Ovary (tissue), 9 donors: ENCODE results near the gene ATG2A. TPM values are rescaled to one million over a fixed set of nuclear protein-coding genes. Genes with fewer than 3 reads are reported as not detected.

Experiments used
- DNase-seq, 5 donors: peaks; one replicate each; pipeline ENCODE4 v3.0.0-alpha.2; 2019 to 2020
- H3K27ac ChIP-seq, 2 donors: fragments of 200-600 bp; one replicate each; pipeline versions ENCODE4 v1.5.1 to v1.8.0; 2019 to 2022
- H3K27me3 ChIP-seq: fragments of 200-600 bp; one replicate; pipeline ENCODE4 v1.8.0; 2022
- H3K36me3 ChIP-seq: fragments of 200-600 bp; sonication (generic); one replicate; pipeline ENCODE4 v1.5.1; 2019
- H3K4me1 ChIP-seq: one replicate; pipeline ENCODE4 v1.8.1; 2013; ENCODE audit warnings: mild to moderate bottlenecking, moderate library complexity; ENCODE audit not compliant: insufficient read depth
- H3K4me3 ChIP-seq: fragments of 200-600 bp; sonication (generic); one replicate; pipeline ENCODE4 v1.5.1; 2017
- H3K9me3 ChIP-seq, 2 donors: fragments of 200-600 bp in 1 of 2; sonication (generic) in 1 of 2; one replicate each; pipeline versions ENCODE4 v1.5.1 to v1.8.1; 2013 to 2019; ENCODE audit warnings: mild to moderate bottlenecking in 1 of 2, moderate library complexity in 1 of 2
- EP300 ChIP-seq: sonication (generic); formaldehyde crosslinking; IDR thresholded peaks from one replicate; pipeline ENCODE4 v1.6.1; 2017; ENCODE audit warnings: antibody characterized with exemption
- POLR2A ChIP-seq: fragments of 450-650 bp; IDR thresholded peaks from one replicate; pipeline ENCODE4 v1.6.1; 2017; ENCODE audit warnings: antibody characterized with exemption, mild to moderate bottlenecking, moderate library complexity
- WGBS, 3 donors: extraction: QIAGEN DNeasy Blood & Tissue Kit in 1 of 3; methylation state at CpG; one replicate each; pipeline versions ENCODE4 v1.1.5 to v1.1.7; 2013 to 2017; 5-methylcytosine and 5-hydroxymethylcytosine counted together
- intact Hi-C, 4 donors: fragments of 100-400 bp; cut with DNase I; formaldehyde crosslinking; loops; one replicate each; pipeline versions ENCODE4 v1.11.0 to v1.15.1; 2022 to 2023
- polyA plus RNA-seq, 2 donors: library from polyadenylated mRNA; stranded (reverse); fragments of 200-250 nt in 1 of 2; fragments of 350-450 nt in 1 of 2; fragmentation: Illumina TruSeq in 1 of 2; extraction: RNeasy Lipid Tissue Mini Kit (QIAGEN cat#74804) in 1 of 2; gene quantifications; one replicate each; pipeline ENCODE4 v1.2.3, GENCODE V29; 2013 to 2014
- total RNA-seq, 7 donors: library from RNA; depleted of rRNA in 2 of 7; stranded (reverse); fragments of >200 nt in 2 of 7; fragmentation: NEBNext Ultra II Directional in 3 of 7; extraction: Animal tissue kit (Norgen Biotek cat#: 25700) in 3 of 7; gene quantifications; one replicate each; pipeline versions ENCODE4 v1.1.0 to v1.2.4, GENCODE V29; 2016 to 2023
- TF ChIP-seq, protein P1 (sequence below), 3 donors: fragments of 450-650 bp in 2 of 3; fragments of 200-600 bp in 1 of 3; IDR thresholded peaks; one replicate each; pipeline versions ENCODE4 v1.5.1 to v1.8.0; 2016 to 2022; ENCODE audit warnings: antibody characterized with exemption in 3 of 3, mild to moderate bottlenecking in 1 of 3
- donor health status: DM: no; HTN: no; CAD: no; lungs with moderate emphysema.
- donor health status: DM: no; HTN: no; CAD: no.
- donor health status: Bipolar disorder and iron deficiency.
- donor health status: DM: yes; HTN: yes; CAD: no.
- donor health status: DM: no; HTN: no; CAD: no.
- donor health status: DM: yes; HTN: yes; CAD: no.

The ATG2A gene
- total and polyA plus RNA-seq, 9 donors, result 2.2 to 40.1 (median 27.8) TPM

DNA sequence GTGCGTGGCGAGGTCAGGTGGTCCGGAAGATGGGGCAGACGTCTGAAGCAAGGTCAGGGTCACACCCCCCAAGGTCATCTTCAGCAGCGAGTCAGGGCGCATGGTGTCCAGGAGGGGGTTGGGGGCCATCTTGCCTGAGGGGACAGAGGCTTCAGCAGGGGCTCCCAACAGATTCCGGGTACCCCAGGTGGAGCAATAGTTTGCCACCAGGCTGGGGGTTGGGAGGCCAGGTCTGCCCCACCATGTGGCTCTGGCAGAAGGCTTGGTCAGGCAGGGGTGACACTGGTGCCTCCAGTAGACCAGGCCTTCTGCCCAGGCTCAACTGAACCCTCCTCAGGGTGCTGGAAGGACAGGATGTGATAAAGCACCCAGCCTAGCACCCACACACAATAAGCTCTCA, 5.9 kb downstream of the ATG2A start:
- DNase-seq, result no peak
- no peaks in the 10 kb centered on the region for H3K9me3 ChIP-seq
- TF ChIP-seq EP300 (no peak), POLR2A (no peak)
- TF ChIP-seq, protein P1, sequence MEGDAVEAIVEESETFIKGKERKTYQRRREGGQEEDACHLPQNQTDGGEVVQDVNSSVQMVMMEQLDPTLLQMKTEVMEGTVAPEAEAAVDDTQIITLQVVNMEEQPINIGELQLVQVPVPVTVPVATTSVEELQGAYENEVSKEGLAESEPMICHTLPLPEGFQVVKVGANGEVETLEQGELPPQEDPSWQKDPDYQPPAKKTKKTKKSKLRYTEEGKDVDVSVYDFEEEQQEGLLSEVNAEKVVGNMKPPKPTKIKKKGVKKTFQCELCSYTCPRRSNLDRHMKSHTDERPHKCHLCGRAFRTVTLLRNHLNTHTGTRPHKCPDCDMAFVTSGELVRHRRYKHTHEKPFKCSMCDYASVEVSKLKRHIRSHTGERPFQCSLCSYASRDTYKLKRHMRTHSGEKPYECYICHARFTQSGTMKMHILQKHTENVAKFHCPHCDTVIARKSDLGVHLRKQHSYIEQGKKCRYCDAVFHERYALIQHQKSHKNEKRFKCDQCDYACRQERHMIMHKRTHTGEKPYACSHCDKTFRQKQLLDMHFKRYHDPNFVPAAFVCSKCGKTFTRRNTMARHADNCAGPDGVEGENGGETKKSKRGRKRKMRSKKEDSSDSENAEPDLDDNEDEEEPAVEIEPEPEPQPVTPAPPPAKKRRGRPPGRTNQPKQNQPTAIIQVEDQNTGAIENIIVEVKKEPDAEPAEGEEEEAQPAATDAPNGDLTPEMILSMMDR (IDR thresholded peaks at IDR 0.05), result no peak
- H3K4me1 ChIP-seq, result peaks cover 4% of the 10 kb centered on the region
- H3K4me3 ChIP-seq, result no peak overlapping the region
- H3K27ac ChIP-seq, result no peak overlapping the region
- intact Hi-C loops, result loop anchor here in 1 of 4 donors (10.0 kb wide), 1 partner anchor 204 kb away; the partner anchor contains the start of genes TM7SF2 and ZNHIT2
- no peaks in the 10 kb centered on the region for H3K36me3 ChIP-seq
- 66 to 69% (median 66%) methylated on average over 7 of the region's 7 CpGs for WGBS, 3 donors
- no peaks in the 10 kb centered on the region for H3K27me3 ChIP-seq

- TF ChIP-seq, protein P1 (IDR thresholded peaks at IDR 0.05), result no peak
- TF ChIP-seq POLR2A, result no peak
- no peak for TF ChIP-seq EP300
- H3K4me1 ChIP-seq, result no peaks in the 10 kb centered on the region
- H3K9me3 ChIP-seq, result no peaks in the 10 kb centered on the region
- H3K36me3 ChIP-seq, result no peaks in the 10 kb centered on the region
- 91 to 94% (median 92%) methylated on average over 22 to 27 of the region's 27 CpGs for WGBS, 3 donors
- H3K27me3 ChIP-seq, result no peaks in the 10 kb centered on the region
- H3K27ac ChIP-seq, result no peak overlapping the region
- intact Hi-C loops, result loop anchor here in 1 of 4 donors (10.0 kb wide), 1 partner anchor 204 kb away; the partner anchor contains the start of genes TM7SF2 and ZNHIT2
- no peak overlapping the region for H3K4me3 ChIP-seq
- DNase-seq, result no peak
Measured at GRCh38 chr11:64910451-64911093, 6.4 kb downstream of the ATG2A start.

DNA sequence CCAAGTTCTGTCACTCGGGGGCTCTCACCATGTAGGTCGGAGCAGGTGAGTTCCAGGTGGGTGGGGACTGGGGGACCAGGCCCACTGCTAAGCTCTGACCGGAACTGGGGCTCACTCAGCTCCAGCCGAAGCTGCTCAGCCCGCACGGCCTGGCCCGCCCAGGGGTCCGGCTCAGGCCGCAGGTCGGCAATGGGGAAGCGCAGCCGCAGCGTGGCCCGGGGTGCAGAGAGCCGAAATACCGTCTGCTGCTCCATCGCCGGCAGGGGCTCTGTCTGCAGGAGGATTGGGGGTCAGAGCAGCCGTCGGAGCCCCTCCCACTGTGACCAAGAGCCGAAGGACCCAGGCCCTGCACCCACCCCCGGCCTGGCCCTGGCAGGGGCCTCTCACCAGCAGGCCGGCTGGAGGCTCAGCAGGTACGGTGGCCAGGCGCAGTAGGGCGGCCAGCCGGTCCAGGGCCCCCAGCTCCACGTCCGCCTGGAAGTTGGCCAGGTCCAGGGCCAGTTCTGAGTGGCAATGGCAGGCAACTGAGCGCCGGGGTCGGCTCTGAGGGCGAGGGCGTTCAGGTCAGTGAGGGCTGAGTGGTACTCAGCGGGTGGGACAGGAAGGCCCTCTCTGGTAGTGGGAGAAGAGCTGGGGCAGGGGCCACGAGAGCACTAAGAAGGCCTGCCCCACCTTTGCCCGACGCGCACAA, 7.2 kb downstream of the ATG2A start:
- intact Hi-C loops, result loop anchor here in 1 of 4 donors (10.0 kb wide), 1 partner anchor 205 kb away; the partner anchor contains the start of genes TM7SF2 and ZNHIT2
- 84 to 88% (median 85%) methylated on average over 32 to 39 of the region's 39 CpGs for WGBS, 3 donors
- Histone ChIP-seq H3K27me3 (no peaks in the 10 kb centered on the region), H3K27ac (no peak overlapping the region), H3K9me3 (no peaks in the 10 kb centered on the region), H3K4me3 (no peak overlapping the region), H3K4me1 (no peaks in the 10 kb centered on the region), H3K36me3 (no peaks in the 10 kb centered on the region)
- DNase-seq, result no peak
- TF ChIP-seq, protein P1 (IDR thresholded peaks at IDR 0.05), result no peak
- TF ChIP-seq POLR2A, result no peak
- no peak for TF ChIP-seq EP300

DNA sequence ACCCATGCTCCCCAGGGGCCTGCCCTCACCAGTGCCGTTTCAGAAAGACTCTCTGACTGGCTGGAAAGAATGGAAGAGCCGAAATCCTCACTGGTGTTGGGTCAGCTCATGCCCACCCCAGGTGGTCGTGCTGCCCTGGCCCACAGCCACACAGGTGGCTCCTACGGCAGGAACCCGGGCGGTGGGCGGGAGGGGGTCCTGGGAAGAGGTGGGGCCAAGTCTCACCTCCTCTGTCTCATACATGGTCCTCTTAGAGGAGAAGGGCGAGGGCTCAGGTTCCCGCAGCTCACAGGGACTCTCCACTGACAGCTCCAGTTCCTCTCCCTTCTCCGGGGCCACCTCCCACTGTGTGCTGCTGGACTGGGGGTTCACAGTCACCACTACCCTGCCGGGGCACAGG, 8.2 kb downstream of the ATG2A start:
- no peak for DNase-seq
- intact Hi-C loops, result no loop called here
- no peaks in the 10 kb centered on the region for H3K36me3 ChIP-seq
- no peaks in the 10 kb centered on the region for H3K4me1 ChIP-seq
- H3K27me3 ChIP-seq, result no peaks in the 10 kb centered on the region
- TF ChIP-seq POLR2A (no peak), EP300 (no peak)
- TF ChIP-seq, protein P1 (IDR thresholded peaks at IDR 0.05), result no peak
- no peak overlapping the region for H3K27ac ChIP-seq
- no peak overlapping the region for H3K4me3 ChIP-seq
- WGBS, 3 donors, result 84% methylated on average over 10 to 11 of the region's 11 CpGs
- H3K9me3 ChIP-seq, result no peaks in the 10 kb centered on the region
